ENCODE results near the gene TSPAN16. TPM values are rescaled to one million over a fixed set of nuclear protein-coding genes. Genes with fewer than 3 reads are reported as not detected.

Gene TSPAN16
- total RNA-seq, 1 experiment from 2014 or later: not detected

- ChIA-PET CTCF (interaction anchor here (0.5 kb wide), 1 partner anchor 65 kb away, joined by 6 read pairs; no protein-coding TSS in a partner anchor), POLR2A (ENCODE audit: low non-redundant PET) (interaction anchor here (0.7 kb wide), 1 partner anchor 207 kb away, joined by 10 read pairs; no protein-coding TSS in a partner anchor)
- no peak overlapping the region for H3K27ac ChIP-seq (ENCODE audit: low read depth, low read length, poor library complexity, severe bottlenecking)
- no peaks in the 10 kb centered on the region for H3K36me3 ChIP-seq (ENCODE audit: insufficient read depth, low read length, poor library complexity, severe bottlenecking)
- no peak overlapping the region for H3K4me3 ChIP-seq (ENCODE audit: low read depth, low read length, poor library complexity, severe bottlenecking)
- H3K4me1 ChIP-seq (ENCODE audit: insufficient read depth, low read length, poor library complexity, severe bottlenecking): no peaks in the 10 kb centered on the region
- no TSS peak for BruUV-seq (replicated peaks)
- H3K9me3 ChIP-seq (ENCODE audit: low read depth, low read length, poor library complexity, severe bottlenecking): no peaks in the 10 kb centered on the region
- H3K27me3 ChIP-seq (replicated peaks; ENCODE audit: insufficient read depth, low read depth, low read length, poor library complexity): no peaks in the 10 kb centered on the region
- TF ChIP-seq EZH2 (IDR thresholded peaks at IDR 0.05; ENCODE audit: borderline replicate concordance, low read depth, low read length, poor library complexity, severe bottlenecking) (no peak), CTCF (conservative IDR thresholded peaks at IDR 0.05; ENCODE audit: low read depth, low read length) (no peak)
- DNase-seq (ENCODE audit: low spot score): no peak
- intact Hi-C loops (cut with micrococcal nuclease; ENCODE audit: unreplicated experiment): no loop called here
These were observed 17.3 kb upstream of the TSPAN16 start for GRCh38 chr19:11278670-11279069.

GRCh38 chr19:11279505-11280236 is 16.3 kb upstream of the TSPAN16 start:
- ChIA-PET CTCF (interaction anchor here (0.5 kb wide), 1 partner anchor 66 kb away, joined by 6 read pairs; no protein-coding TSS in a partner anchor), POLR2A (ENCODE audit: low non-redundant PET) (no interaction called here)
- Histone ChIP-seq H3K4me3 (ENCODE audit: low read depth, low read length, poor library complexity, severe bottlenecking) (no peak overlapping the region), H3K27ac (ENCODE audit: low read depth, low read length, poor library complexity, severe bottlenecking) (no peak overlapping the region), H3K27me3 (replicated peaks; ENCODE audit: insufficient read depth, low read depth, low read length, poor library complexity) (no peaks in the 10 kb centered on the region), H3K9me3 (ENCODE audit: low read depth, low read length, poor library complexity, severe bottlenecking) (no peaks in the 10 kb centered on the region), H3K36me3 (ENCODE audit: insufficient read depth, low read length, poor library complexity, severe bottlenecking) (no peaks in the 10 kb centered on the region), H3K4me1 (ENCODE audit: insufficient read depth, low read length, poor library complexity, severe bottlenecking) (no peaks in the 10 kb centered on the region)
- BruUV-seq (replicated peaks): no TSS peak
- DNase-seq (ENCODE audit: low spot score): no peak
- intact Hi-C loops (cut with micrococcal nuclease; ENCODE audit: unreplicated experiment): no loop called here
- TF ChIP-seq EZH2 (IDR thresholded peaks at IDR 0.05; ENCODE audit: borderline replicate concordance, low read depth, low read length, poor library complexity, severe bottlenecking): no peak
- TF ChIP-seq CTCF (conservative IDR thresholded peaks at IDR 0.05; ENCODE audit: low read depth, low read length): no peak

- DNase-seq (ENCODE audit: low spot score): no peak
- POLR2A ChIA-PET (ENCODE audit: low non-redundant PET): no interaction called here
- Histone ChIP-seq H3K9me3 (ENCODE audit: low read depth, low read length, poor library complexity, severe bottlenecking) (no peaks in the 10 kb centered on the region), H3K27me3 (replicated peaks; ENCODE audit: insufficient read depth, low read depth, low read length, poor library complexity) (no peaks in the 10 kb centered on the region), H3K4me3 (ENCODE audit: low read depth, low read length, poor library complexity, severe bottlenecking) (no peak overlapping the region), H3K4me1 (ENCODE audit: insufficient read depth, low read length, poor library complexity, severe bottlenecking) (peaks cover 4% of the 10 kb centered on the region), H3K27ac (ENCODE audit: low read depth, low read length, poor library complexity, severe bottlenecking) (no peak overlapping the region), H3K36me3 (ENCODE audit: insufficient read depth, low read length, poor library complexity, severe bottlenecking) (no peaks in the 10 kb centered on the region)
- CTCF ChIA-PET: interaction anchor here (0.6 kb wide), 1 partner anchor 12 kb away, joined by 12 read pairs; no protein-coding TSS in a partner anchor
- intact Hi-C loops (cut with micrococcal nuclease; ENCODE audit: unreplicated experiment): no loop called here
- BruUV-seq (replicated peaks): no TSS peak
- no peak for TF ChIP-seq CTCF (conservative IDR thresholded peaks at IDR 0.05; ENCODE audit: low read depth, low read length)
- no peak for TF ChIP-seq EZH2 (IDR thresholded peaks at IDR 0.05; ENCODE audit: borderline replicate concordance, low read depth, low read length, poor library complexity, severe bottlenecking)
These were observed 14.5 kb upstream of the TSPAN16 start for GRCh38 chr19:11281356-11282049.
